KMS-11 (cell line): ENCODE data around the gene SALL1.

Experiments used
- H2AFZ ChIP-seq: fragments of 200-600 bp; sonication (generic); 2 replicates; pipeline ENCODE4 v1.6.1; 2016; ENCODE audit warnings: antibody characterized with exemption, mixed run types, low read depth
- H3K27ac ChIP-seq: fragments of 200-600 bp; sonication (generic); 2 replicates; pipeline ENCODE4 v1.6.1; 2016; ENCODE audit warnings: mild to moderate bottlenecking, mixed run types
- H3K27me3 ChIP-seq: fragments of 200-600 bp; sonication (generic); 2 replicates; pipeline ENCODE4 v1.6.1; 2017; ENCODE audit warnings: mild to moderate bottlenecking, low read depth, mixed run types, moderate library complexity; ENCODE audit not compliant: insufficient read depth
- H3K36me3 ChIP-seq: fragments of 200-600 bp; sonication (generic); 2 replicates; pipeline ENCODE4 v1.6.1; 2017; ENCODE audit warnings: mild to moderate bottlenecking, mixed run types; ENCODE audit not compliant: insufficient read depth
- H3K4me1 ChIP-seq: fragments of 200-600 bp; sonication (generic); 2 replicates; pipeline ENCODE4 v1.6.1; 2016; ENCODE audit warnings: mild to moderate bottlenecking, low read depth, mixed run types; ENCODE audit not compliant: poor library complexity, severe bottlenecking
- H3K4me2 ChIP-seq: fragments of 200-600 bp; sonication (generic); 2 replicates; pipeline ENCODE4 v1.7.0; 2016; ENCODE audit warnings: mild to moderate bottlenecking, mixed run types
- H3K4me3 ChIP-seq: fragments of 200-600 bp; sonication (generic); IDR thresholded peaks from 2 replicates; pipeline ENCODE4 v1.6.1; 2017; ENCODE audit warnings: low read depth, low read length, mixed read lengths; ENCODE audit not compliant: insufficient read depth
- H3K79me2 ChIP-seq: fragments of 200-600 bp; sonication (generic); 2 replicates; pipeline ENCODE4 v1.6.1; 2016; ENCODE audit warnings: low read depth, mixed run types; ENCODE audit not compliant: insufficient read depth
- H3K9ac ChIP-seq: fragments of 200-600 bp; sonication (generic); 2 replicates; pipeline ENCODE4 v1.6.1; 2016; ENCODE audit warnings: mild to moderate bottlenecking, mixed run types
- H4K20me1 ChIP-seq: fragments of 200-600 bp; sonication (generic); 2 replicates; pipeline ENCODE4 v1.6.1; 2016; ENCODE audit warnings: mild to moderate bottlenecking, mixed run types; ENCODE audit not compliant: insufficient read depth
- CTCF ChIP-seq: fragments of 200-600 bp; sonication (generic); conservative IDR thresholded peaks from 2 replicates; pipeline ENCODE4 v1.6.1; 2017; ENCODE audit warnings: low read depth, mild to moderate bottlenecking, antibody characterized with exemption, low read length, moderate library complexity, mixed read lengths

Gene SALL1

GRCh38 chr16:51093726-51094280 is 57.3 kb downstream of the SALL1 start:
- H3K4me1 ChIP-seq: no peaks in the 10 kb centered on the region
- TF ChIP-seq CTCF: no peak
- H3K4me3 ChIP-seq: no peak overlapping the region

More at GRCh38 chr16:51093726-51094280, 57.3 kb downstream of the SALL1 start:
- H3K4me2 ChIP-seq: no peak overlapping the region
- no peaks in the 10 kb centered on the region for H3K27me3 ChIP-seq
- no peak overlapping the region for H3K27ac ChIP-seq
- H3K79me2 ChIP-seq: no peaks in the 10 kb centered on the region
- no peak overlapping the region for H2AFZ ChIP-seq
- H3K9ac ChIP-seq: no peak overlapping the region
- no peaks in the 10 kb centered on the region for H4K20me1 ChIP-seq
- H3K36me3 ChIP-seq: no peaks in the 10 kb centered on the region
